HUES6 (cell line): Measurements from ENCODE around the gene C1orf50.
"Not testable (repeated sequence)": the region's sequence is repeated elsewhere in the genome, so short reads cannot be mapped to it uniquely, and the experiment has no call there.

Source experiments
- H3K27ac ChIP-seq: 2 replicates; pipeline ENCODE4 v1.7.0; 2013; ENCODE audit warnings: low read depth, mild to moderate bottlenecking, low read length, inconsistent platforms
- H3K27me3 ChIP-seq: 2 replicates; pipeline ENCODE4 v1.6.1; 2013; ENCODE audit warnings: low read length; ENCODE audit not compliant: control insufficient read depth, insufficient read depth
- H3K36me3 ChIP-seq: 2 replicates; pipeline ENCODE4 v1.6.1; 2013; ENCODE audit warnings: low read length; ENCODE audit not compliant: control insufficient read depth, insufficient read depth
- H3K4me1 ChIP-seq: 2 replicates; pipeline ENCODE4 v1.6.1; 2013; ENCODE audit warnings: low read length; ENCODE audit not compliant: control insufficient read depth, insufficient read depth
- H3K4me3 ChIP-seq: 2 replicates; pipeline ENCODE4 v1.5.1; 2013; ENCODE audit warnings: low read depth, low read length
- H3K9ac ChIP-seq: one replicate; pipeline ENCODE4 v1.6.1; 2013; ENCODE audit warnings: mild to moderate bottlenecking, low read length
- H3K9me3 ChIP-seq: 2 replicates; pipeline ENCODE4 v1.6.1; 2013; ENCODE audit warnings: low read depth, low read length; ENCODE audit not compliant: control insufficient read depth, insufficient read depth

C1orf50 gene

DNA sequence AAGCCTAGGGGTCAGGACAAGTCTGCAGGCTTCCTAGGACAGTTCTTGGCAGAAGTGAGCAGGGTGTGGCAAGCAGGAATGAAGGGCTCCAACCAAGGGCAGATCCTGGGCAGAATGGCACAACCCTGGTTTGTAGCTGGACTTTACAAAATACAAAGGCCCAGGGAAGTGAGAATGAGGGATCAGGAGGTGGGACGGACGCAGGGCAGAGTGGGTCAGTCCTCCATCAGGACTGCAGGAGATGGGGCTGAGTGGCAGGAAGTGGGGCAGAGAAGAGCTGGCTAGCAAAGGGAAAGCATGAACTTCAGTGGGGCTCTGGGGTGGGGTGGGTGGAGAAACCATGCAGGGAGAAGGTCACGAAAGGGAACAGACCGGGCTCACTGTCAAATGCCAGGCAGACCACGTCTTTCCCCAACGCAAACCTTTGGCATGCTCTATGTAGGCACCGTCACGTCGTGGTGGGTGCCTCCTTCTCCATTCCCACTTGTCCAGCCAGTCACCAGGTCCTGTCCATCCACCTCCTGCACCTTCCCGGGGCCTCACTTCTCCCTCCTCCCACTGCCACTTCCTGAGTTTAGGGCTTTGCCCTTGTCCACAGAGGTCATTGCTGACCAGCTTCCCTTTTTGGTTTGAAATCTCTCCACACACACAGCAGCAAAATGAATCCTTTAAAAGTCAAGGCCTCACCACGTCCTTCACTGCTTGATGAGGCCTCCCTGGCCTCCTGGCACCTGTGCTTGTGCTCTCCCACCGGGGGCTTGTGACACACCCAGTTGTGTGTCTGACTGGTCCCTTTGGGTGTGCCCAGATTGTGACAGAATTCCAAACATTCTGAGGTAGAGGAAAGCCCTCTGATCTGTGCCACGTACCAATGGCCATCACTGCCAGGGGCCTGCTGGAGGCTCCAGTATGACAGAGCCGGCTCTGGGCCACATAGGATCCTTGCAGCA is 18.3 kb upstream of the C1orf50 start:
- no peaks in the 10 kb centered on the region for H3K4me1 ChIP-seq
- no peaks in the 10 kb centered on the region for H3K27me3 ChIP-seq
- no peak overlapping the region for H3K27ac ChIP-seq
- H3K4me3 ChIP-seq = no peak overlapping the region
- peaks cover 10% of the 10 kb centered on the region; the same call in 1 of the 2 replicates for H3K9me3 ChIP-seq
- peaks cover 70% of the 10 kb centered on the region for H3K36me3 ChIP-seq
- H3K9ac ChIP-seq = no peak overlapping the region

GRCh38 chr1:42750041-42750440 is 17.0 kb upstream of the C1orf50 start:
- Histone ChIP-seq H3K9ac (no peak overlapping the region), H3K4me1 (no peaks in the 10 kb centered on the region), H3K9me3 (peaks cover 10% of the 10 kb centered on the region; the same call in 1 of the 2 replicates), H3K27me3 (no peaks in the 10 kb centered on the region), H3K36me3 (peaks cover 83% of the 10 kb centered on the region), H3K4me3 (no peak overlapping the region), H3K27ac (no peak overlapping the region)

DNA sequence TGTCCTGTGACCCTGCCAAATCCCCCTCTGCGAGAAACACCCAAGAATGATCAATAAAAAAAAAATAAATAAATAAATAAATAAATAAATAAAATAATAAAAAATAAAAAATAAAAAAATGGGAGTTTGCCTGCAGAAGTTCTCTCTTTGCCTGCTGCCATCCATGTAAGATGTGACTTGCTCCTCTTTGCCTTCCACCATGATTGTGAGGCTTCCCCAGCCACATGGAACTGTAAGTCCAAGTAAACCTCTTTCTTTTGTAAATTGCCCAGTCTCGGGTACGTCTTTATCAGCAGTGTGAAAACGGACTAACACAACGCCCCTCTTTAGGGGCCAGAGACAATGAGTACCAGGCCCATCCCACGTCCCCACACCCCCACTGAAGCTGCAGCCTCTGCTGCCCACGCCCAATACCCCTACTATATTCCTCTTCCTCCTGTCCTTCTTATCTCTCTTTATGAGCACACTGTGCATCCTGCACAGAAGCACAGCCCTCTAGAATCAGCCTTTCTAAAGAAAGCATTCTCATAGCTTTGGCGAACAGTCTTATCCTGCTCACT is 15.5 kb upstream of the C1orf50 start:
- not testable (repeated sequence) for H3K4me1 ChIP-seq, H3K27ac ChIP-seq, H3K9ac ChIP-seq, H3K4me3 ChIP-seq, H3K9me3 ChIP-seq, H3K27me3 ChIP-seq
- H3K36me3 ChIP-seq = peaks cover 86% of the 10 kb centered on the region

- Histone ChIP-seq H3K4me1 (no peaks in the 10 kb centered on the region), H3K27ac (no peak overlapping the region), H3K9ac (no peak overlapping the region), H3K36me3 (peaks cover 85% of the 10 kb centered on the region), H3K4me3 (no peak overlapping the region), H3K27me3 (no peaks in the 10 kb centered on the region), H3K9me3 (peaks cover 10% of the 10 kb centered on the region; the same call in 1 of the 2 replicates)
Observed at GRCh38 chr1:42752284-42752683, 14.8 kb upstream of the C1orf50 start.

DNA sequence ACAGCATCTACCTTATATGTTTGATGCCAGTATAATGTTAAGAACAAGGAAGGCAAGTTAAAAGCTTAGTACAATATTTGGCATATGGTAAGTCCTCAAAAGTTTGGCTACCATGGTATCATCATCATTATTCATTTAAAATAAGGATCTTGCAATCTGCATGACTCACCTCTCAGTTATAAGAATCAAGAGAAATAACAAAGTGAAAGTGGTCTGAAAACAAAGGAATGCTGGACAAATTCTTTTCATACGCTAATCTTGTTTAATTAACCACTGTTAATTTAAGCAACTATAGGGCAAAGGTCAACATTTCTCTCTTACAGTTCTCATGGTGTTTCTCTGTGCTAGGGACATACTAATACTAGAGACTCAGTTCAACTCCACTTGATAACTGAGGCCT is 14.0 kb upstream of the C1orf50 start:
- Histone ChIP-seq H3K9ac (no peak overlapping the region), H3K27me3 (no peaks in the 10 kb centered on the region), H3K27ac (no peak overlapping the region), H3K4me1 (no peaks in the 10 kb centered on the region), H3K4me3 (no peak overlapping the region), H3K36me3 (peaks cover 85% of the 10 kb centered on the region), H3K9me3 (peaks cover 10% of the 10 kb centered on the region; the same call in 1 of the 2 replicates)

DNA sequence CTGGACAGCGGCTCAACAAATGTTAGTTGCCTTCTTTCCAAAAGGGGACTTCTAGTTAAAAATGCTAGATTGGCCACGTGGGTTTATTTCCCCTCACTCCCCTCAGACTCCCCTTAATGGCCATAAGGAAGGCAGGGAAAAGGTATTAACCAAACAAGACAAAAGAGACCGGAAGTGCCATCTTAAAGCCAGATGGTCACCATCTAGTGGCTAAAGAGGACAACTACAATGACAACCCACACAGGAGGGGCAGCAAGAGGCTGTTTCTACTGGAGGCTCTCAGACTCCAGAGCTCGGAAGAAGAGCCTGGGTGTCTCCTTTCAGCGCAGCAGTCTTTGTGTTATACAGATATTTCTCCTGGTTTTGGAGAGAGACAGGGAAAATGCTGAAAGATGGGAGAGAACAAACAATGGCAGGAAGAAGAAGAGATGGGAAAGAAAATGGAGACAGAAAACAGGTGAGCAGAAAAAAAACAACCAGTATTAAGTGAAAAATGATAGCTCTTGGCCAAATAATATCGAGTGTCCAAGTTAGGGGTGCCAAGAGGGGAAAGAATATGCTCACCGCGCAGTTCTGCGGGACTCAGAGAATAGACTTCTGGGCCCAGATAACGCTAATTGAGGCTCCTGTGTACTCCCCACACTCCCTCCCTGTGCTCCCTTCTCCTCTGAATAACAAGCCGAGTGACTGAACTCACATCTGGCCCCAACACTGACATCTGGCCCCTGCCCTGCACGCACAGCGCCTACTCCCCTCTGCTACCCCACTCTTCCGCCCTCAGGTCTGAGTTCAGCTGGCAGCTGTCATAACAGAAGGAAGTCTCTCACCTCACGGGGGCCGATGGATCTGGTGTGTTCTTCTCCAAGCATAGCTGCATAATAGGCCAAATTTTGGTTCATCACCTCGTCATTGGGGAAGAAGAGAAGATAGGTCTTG is 9.8 kb upstream of the C1orf50 start:
- H3K9me3 ChIP-seq = peaks cover 2% of the 10 kb centered on the region; the same call in 1 of the 2 replicates
- peaks cover 75% of the 10 kb centered on the region for H3K36me3 ChIP-seq
- H3K27me3 ChIP-seq = no peaks in the 10 kb centered on the region
- H3K27ac ChIP-seq = no peak overlapping the region
- H3K4me3 ChIP-seq = no peak overlapping the region
- H3K9ac ChIP-seq = no peak overlapping the region
- no peaks in the 10 kb centered on the region for H3K4me1 ChIP-seq

DNA sequence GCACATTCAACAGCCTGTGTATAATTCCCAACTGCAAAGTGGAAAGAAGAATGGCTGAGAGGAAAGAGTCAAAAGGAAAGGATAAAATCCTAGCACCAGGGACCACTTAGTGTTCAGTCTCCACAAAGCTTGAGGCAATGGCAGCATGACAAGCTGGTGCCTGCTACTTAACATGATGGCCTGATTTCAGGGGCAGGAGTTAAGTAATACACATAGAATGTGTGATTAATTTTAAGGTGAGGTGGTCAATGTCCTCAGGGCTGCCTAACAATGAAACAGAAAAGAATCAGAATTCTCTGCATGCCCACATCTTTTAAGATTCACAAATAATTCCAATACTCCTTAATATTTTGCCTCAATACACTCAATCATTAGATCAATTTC is 9.2 kb upstream of the C1orf50 start:
- Histone ChIP-seq H3K9me3 (no peaks in the 10 kb centered on the region), H3K36me3 (peaks cover 69% of the 10 kb centered on the region), H3K27me3 (no peaks in the 10 kb centered on the region), H3K27ac (no peak overlapping the region), H3K9ac (no peak overlapping the region), H3K4me1 (no peaks in the 10 kb centered on the region), H3K4me3 (no peak overlapping the region)

- no peaks in the 10 kb centered on the region for H3K27me3 ChIP-seq
- no peak overlapping the region for H3K4me3 ChIP-seq
- H3K27ac ChIP-seq = no peak overlapping the region
- H3K4me1 ChIP-seq = no peaks in the 10 kb centered on the region
- no peaks in the 10 kb centered on the region for H3K9me3 ChIP-seq
- H3K36me3 ChIP-seq = peaks cover 63% of the 10 kb centered on the region
- H3K9ac ChIP-seq = no peak overlapping the region
Observed at GRCh38 chr1:42758641-42759040, 8.4 kb upstream of the C1orf50 start.

- peaks cover 59% of the 10 kb centered on the region for H3K36me3 ChIP-seq
- H3K9ac ChIP-seq = no peak overlapping the region
Observed at GRCh38 chr1:42759114-42759513, 7.9 kb upstream of the C1orf50 start.

DNA sequence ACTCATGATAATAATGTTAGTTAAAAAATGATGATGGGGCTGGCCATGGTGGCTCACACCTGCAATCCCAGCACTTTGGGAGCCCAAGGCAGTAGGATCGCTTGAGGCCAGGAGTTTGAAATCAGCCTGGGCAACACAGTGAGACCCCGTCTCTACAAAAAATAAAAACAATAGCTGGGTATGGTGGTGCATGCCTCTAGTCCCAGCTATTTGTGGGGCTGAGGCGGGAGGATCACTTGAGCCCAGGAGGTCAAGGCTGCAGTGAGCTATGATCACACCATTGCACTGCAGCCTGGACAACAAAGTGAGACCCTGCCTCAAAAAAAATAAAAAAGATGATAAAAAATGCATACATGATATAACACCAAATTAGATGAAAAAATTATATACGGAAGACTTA is 5.5 kb upstream of the C1orf50 start:
- Histone ChIP-seq H3K9me3 (no peaks in the 10 kb centered on the region), H3K27me3 (no peaks in the 10 kb centered on the region), H3K4me1 (peaks cover 5% of the 10 kb centered on the region), H3K9ac (no peak overlapping the region), H3K4me3 (no peak overlapping the region), H3K27ac (no peak overlapping the region), H3K36me3 (peaks cover 34% of the 10 kb centered on the region)

More at GRCh38 chr1:42759114-42759513, 7.9 kb upstream of the C1orf50 start:
- Histone ChIP-seq H3K4me3 (no peak overlapping the region), H3K27me3 (no peaks in the 10 kb centered on the region), H3K9me3 (no peaks in the 10 kb centered on the region), H3K4me1 (no peaks in the 10 kb centered on the region), H3K27ac (no peak overlapping the region)
